GM10248 (cell line): Measurements from ENCODE around the gene FMN1.
A peak's percentile ranks its signal among the peaks of the same experiment; 100 is the strongest.

Experiments
- CTCF ChIA-PET: fragments of 300-600 bp; sonication (Branson Sonifier 250); formaldehyde crosslinking; extraction: SDS; loops from one replicate; lab custom pipeline; 2021; ENCODE audit warnings: antibody characterized with exemption; lab: Yijun Ruan, JAX
- POLR2A ChIA-PET: fragments of 350-650 bp; sonication (Branson Sonifier 250); formaldehyde crosslinking; extraction: SDS; loops from one replicate; lab custom pipeline; 2020; ENCODE audit warnings: antibody characterized with exemption; lab: Yijun Ruan, JAX
- DNase-seq: peaks from one replicate; pipeline ENCODE4 v3.0.0; 2012; ENCODE audit errors: extremely low spot score
- TF ChIP-seq, protein P1 (sequence below): IDR thresholded peaks from 2 replicates; pipeline ENCODE4 v1.5.1; 2012; ENCODE audit warnings: mild to moderate bottlenecking, low read depth; ENCODE audit errors: extremely low read depth, missing control alignments, control extremely low read depth

Gene FMN1

GRCh38 chr15:32838820-32839219 is 355.7 kb downstream of the FMN1 start:
- CTCF ChIA-PET = no interaction called here

DNA sequence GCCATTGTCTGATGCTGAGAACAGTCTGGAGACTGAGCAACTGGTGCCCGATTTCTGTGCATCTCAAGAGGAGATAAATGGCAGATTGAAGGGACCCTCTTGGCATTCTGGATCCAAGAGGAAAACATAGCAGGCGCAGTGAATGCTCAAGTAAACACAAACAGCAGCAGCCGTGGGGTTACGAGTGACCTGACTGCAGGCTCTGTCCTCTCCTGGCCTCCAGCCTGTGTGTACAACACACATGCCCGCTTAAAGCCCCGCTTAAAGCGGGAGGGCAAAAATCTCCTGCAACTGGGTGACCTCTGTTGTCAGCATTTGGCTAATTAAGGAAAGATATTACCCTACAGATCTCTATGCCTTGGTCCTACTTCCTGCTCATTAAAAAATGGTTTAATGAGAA is 356.2 kb downstream of the FMN1 start:
- no peak for DNase-seq
- ChIA-PET POLR2A (no interaction called here), CTCF (no interaction called here)
- TF ChIP-seq, protein P1, sequence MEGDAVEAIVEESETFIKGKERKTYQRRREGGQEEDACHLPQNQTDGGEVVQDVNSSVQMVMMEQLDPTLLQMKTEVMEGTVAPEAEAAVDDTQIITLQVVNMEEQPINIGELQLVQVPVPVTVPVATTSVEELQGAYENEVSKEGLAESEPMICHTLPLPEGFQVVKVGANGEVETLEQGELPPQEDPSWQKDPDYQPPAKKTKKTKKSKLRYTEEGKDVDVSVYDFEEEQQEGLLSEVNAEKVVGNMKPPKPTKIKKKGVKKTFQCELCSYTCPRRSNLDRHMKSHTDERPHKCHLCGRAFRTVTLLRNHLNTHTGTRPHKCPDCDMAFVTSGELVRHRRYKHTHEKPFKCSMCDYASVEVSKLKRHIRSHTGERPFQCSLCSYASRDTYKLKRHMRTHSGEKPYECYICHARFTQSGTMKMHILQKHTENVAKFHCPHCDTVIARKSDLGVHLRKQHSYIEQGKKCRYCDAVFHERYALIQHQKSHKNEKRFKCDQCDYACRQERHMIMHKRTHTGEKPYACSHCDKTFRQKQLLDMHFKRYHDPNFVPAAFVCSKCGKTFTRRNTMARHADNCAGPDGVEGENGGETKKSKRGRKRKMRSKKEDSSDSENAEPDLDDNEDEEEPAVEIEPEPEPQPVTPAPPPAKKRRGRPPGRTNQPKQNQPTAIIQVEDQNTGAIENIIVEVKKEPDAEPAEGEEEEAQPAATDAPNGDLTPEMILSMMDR = no peak

More at GRCh38 chr15:32838820-32839219, 355.7 kb downstream of the FMN1 start:
- POLR2A ChIA-PET = no interaction called here
- no peak for DNase-seq
- TF ChIP-seq, protein P1 = no peak

GRCh38 chr15:32837935-32838334 is 356.6 kb downstream of the FMN1 start:
- CTCF ChIA-PET = interaction anchor here (1.7 kb wide), 1 partner anchor 11 kb away, joined by 5 read pairs; no protein-coding TSS in a partner anchor
- DNase-seq = no peak
- TF ChIP-seq, protein P1 = no peak
- POLR2A ChIA-PET = no interaction called here

GRCh38 chr15:32834156-32834555 is 360.4 kb downstream of the FMN1 start:
- POLR2A ChIA-PET = no interaction called here
- CTCF ChIA-PET = interaction anchor here (0.6 to 5.0 kb wide), 4 partner anchors 9 to 124 kb away, joined by 3 to 54 read pairs (median 4); no protein-coding TSS in a partner anchor

DNA sequence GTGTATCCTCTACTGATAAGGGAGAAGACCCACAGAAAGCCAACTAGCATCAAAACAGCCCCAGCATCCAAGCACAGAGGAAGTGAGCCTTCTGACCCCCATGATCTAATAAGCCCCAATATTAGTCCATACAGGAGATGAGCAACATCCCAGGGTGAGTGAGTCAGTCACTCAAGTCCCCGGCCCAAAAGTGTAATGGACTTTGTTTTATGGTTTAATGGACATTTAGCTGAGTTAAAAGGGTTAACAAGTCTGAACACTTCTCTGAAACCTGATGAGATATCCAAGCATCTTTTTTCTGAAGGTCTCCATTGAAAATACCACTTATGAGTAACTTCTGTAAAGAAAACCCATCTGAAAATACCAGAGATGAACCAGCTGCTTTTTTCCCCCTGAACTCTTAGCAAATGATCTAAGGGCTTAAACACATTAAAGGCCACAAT is 361.1 kb downstream of the FMN1 start:
- CTCF ChIA-PET = interaction anchor here (0.6 to 5.0 kb wide), 7 partner anchors 9 to 125 kb away, joined by 3 to 54 read pairs (median 4); no protein-coding TSS in a partner anchor
- POLR2A ChIA-PET = no interaction called here
- TF ChIP-seq, protein P1 = no peak

More at GRCh38 chr15:32834156-32834555, 360.4 kb downstream of the FMN1 start:
- TF ChIP-seq, protein P1 = no peak
- DNase-seq = peak; percentile 38

DNA sequence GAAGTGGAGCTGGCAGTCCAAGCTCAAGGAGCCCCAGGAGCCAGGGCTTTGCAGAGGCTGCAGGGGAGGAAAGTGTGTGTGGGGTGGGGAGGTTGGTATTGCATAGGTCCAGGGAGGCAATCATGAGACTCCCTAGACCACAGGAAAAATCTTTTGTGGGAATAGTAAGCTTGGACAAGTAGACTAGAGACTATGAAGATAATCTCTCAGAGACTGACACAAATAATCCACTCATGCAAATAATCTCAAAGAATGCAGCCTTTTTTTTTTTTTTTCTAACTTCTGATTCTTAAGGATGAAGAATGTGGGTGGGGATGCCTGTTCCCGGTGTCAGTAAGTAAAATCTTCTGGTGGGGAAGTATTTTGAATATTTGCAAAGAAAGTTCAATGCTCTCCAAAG is 363.0 kb downstream of the FMN1 start:
- ChIA-PET POLR2A (no interaction called here), CTCF (interaction anchor here (1.3 to 5.0 kb wide), 3 partner anchors 10 to 20 kb away, joined by 3 to 54 read pairs (median 3); no protein-coding TSS in a partner anchor)
- no peak for DNase-seq
- TF ChIP-seq, protein P1 = no peak

More for the DNA sequence above, 361.1 kb downstream of the FMN1 start:
- DNase-seq = no peak
